H9 (cell line): ENCODE measurements around the gene SHISA7. TPM values are rescaled to one million over a fixed set of nuclear protein-coding genes. Genes with fewer than 3 reads are reported as not detected.

ENCODE experiments used
- DNase-seq: peaks from one replicate; pipeline ENCODE4 v3.0.0-alpha.2; 2017
- H2AFZ ChIP-seq: one replicate; pipeline ENCODE4 v1.6.1; 2013; ENCODE audit warnings: mild to moderate bottlenecking, low read length, control low read depth, moderate library complexity
- H2AK5ac ChIP-seq: 2 replicates; pipeline ENCODE4 v1.6.1; 2013; ENCODE audit warnings: low read length, control low read depth, mixed read lengths; ENCODE audit not compliant: insufficient read length
- H2BK120ac ChIP-seq: one replicate; pipeline ENCODE4 v1.6.1; 2013; ENCODE audit warnings: low read depth, mild to moderate bottlenecking, low read length, control low read depth, inconsistent platforms; ENCODE audit not compliant: poor library complexity, severe bottlenecking
- H2BK12ac ChIP-seq: 2 replicates; pipeline ENCODE4 v1.6.1; 2013; ENCODE audit warnings: low read length, control low read depth, mixed read lengths, low read depth; ENCODE audit not compliant: insufficient read length
- H2BK15ac ChIP-seq: 2 replicates; pipeline ENCODE4 v1.6.1; 2013; ENCODE audit warnings: low read depth, low read length, control low read depth
- H2BK20ac ChIP-seq: one replicate; pipeline ENCODE4 v1.6.1; 2013; ENCODE audit warnings: low read depth, mild to moderate bottlenecking, low read length, control low read depth, inconsistent platforms; ENCODE audit not compliant: poor library complexity, severe bottlenecking
- H2BK5ac ChIP-seq: 2 replicates; pipeline ENCODE4 v1.6.1; 2013; ENCODE audit warnings: low read length, control low read depth, mixed read lengths; ENCODE audit not compliant: insufficient read length
- H3K14ac ChIP-seq: 2 replicates; pipeline ENCODE4 v1.6.1; 2013; ENCODE audit warnings: low read length, control low read depth; ENCODE audit not compliant: insufficient read depth
- H3K18ac ChIP-seq: 2 replicates; pipeline ENCODE4 v1.6.1; 2013; ENCODE audit warnings: low read depth, mild to moderate bottlenecking, mixed read lengths, low read length, control low read depth; ENCODE audit not compliant: insufficient read length
- H3K23ac ChIP-seq: 2 replicates; pipeline ENCODE4 v1.6.1; 2013; ENCODE audit warnings: low read length, control low read depth, mixed read lengths, low read depth; ENCODE audit not compliant: insufficient read length
- H3K23me2 ChIP-seq: 2 replicates; pipeline ENCODE4 v1.6.1; 2013; ENCODE audit warnings: low read depth, mild to moderate bottlenecking, mixed read lengths, low read length, control low read depth; ENCODE audit not compliant: insufficient read length, poor library complexity, severe bottlenecking
- H3K27ac ChIP-seq: 2 replicates; pipeline ENCODE4 v1.5.1; 2013; ENCODE audit warnings: low read length, control low read depth, mixed read lengths, low read depth; ENCODE audit not compliant: insufficient read length
- H3K27me3 ChIP-seq: 2 replicates; pipeline ENCODE4 v1.6.1; 2013; ENCODE audit warnings: low read length, control low read depth, inconsistent platforms; ENCODE audit not compliant: insufficient read depth
- H3K4ac ChIP-seq: 2 replicates; pipeline ENCODE4 v1.6.1; 2013; ENCODE audit warnings: low read depth, mild to moderate bottlenecking, control low read depth, inconsistent platforms, low read length, moderate library complexity
- H3K4me1 ChIP-seq: 2 replicates; pipeline ENCODE4 v1.6.1; 2013; ENCODE audit warnings: low read length, control low read depth, inconsistent platforms; ENCODE audit not compliant: insufficient read depth
- H3K4me2 ChIP-seq: 2 replicates; pipeline ENCODE4 v1.6.1; 2013; ENCODE audit warnings: low read length, control low read depth, mixed read lengths; ENCODE audit not compliant: insufficient read length, insufficient read depth
- H3K56ac ChIP-seq: 2 replicates; pipeline ENCODE4 v1.6.1; 2013; ENCODE audit warnings: low read depth, mild to moderate bottlenecking, mixed read lengths, low read length, control low read depth; ENCODE audit not compliant: insufficient read length
- H3K79me1 ChIP-seq: 2 replicates; pipeline ENCODE4 v1.6.1; 2013; ENCODE audit warnings: low read depth, mild to moderate bottlenecking, moderate library complexity, low read length, control low read depth, inconsistent platforms; ENCODE audit not compliant: insufficient read depth, poor library complexity, severe bottlenecking
- H3K79me2 ChIP-seq: 2 replicates; pipeline ENCODE4 v1.6.1; 2013; ENCODE audit warnings: low read length, control low read depth, inconsistent platforms; ENCODE audit not compliant: insufficient read depth
- H3K9ac ChIP-seq: 2 replicates; pipeline ENCODE4 v1.6.1; 2013; ENCODE audit warnings: low read length, control low read depth, mixed read lengths; ENCODE audit not compliant: insufficient read length; ENCODE audit errors: extremely low read depth
- H3K9me3 ChIP-seq: one replicate; pipeline ENCODE4 v1.6.1; 2013; ENCODE audit warnings: low read depth, low read length, inconsistent platforms; ENCODE audit not compliant: control insufficient read depth
- H3T11ph ChIP-seq: one replicate; pipeline ENCODE4 v1.6.1; 2013; ENCODE audit warnings: mild to moderate bottlenecking, low read length, control low read depth, inconsistent platforms
- H4K20me1 ChIP-seq: one replicate; pipeline ENCODE4 v1.6.1; 2013; ENCODE audit not compliant: control insufficient read depth, insufficient read length, insufficient read depth
- H4K5ac ChIP-seq: 2 replicates; pipeline ENCODE4 v1.6.1; 2013; ENCODE audit warnings: low read depth, mild to moderate bottlenecking, mixed read lengths, low read length, control low read depth; ENCODE audit not compliant: insufficient read length
- H4K8ac ChIP-seq: replicated peaks from 2 replicates; pipeline ENCODE4 v1.6.1; 2013; ENCODE audit warnings: low read length, control low read depth, mixed read lengths, low read depth; ENCODE audit not compliant: insufficient read length
- H4K91ac ChIP-seq: 2 replicates; pipeline ENCODE4 v1.6.1; 2013; ENCODE audit warnings: low read depth, mild to moderate bottlenecking, moderate library complexity, mixed read lengths, low read length, control low read depth; ENCODE audit not compliant: insufficient read length
- H3K27ac Mint-ChIP-seq, 3 experiments: 2 replicates in 2 of 3; 3 replicates in 1 of 3; pipeline ENCODE4 v1.8.0; 2020 to 2021; ENCODE audit warnings: mixed read lengths in 3 of 3, mild to moderate bottlenecking in 1 of 3, moderate library complexity in 1 of 3
- H3K27me3 Mint-ChIP-seq: 2 replicates; pipeline ENCODE4 v1.8.0; 2021; ENCODE audit warnings: low read depth, mild to moderate bottlenecking, moderate library complexity, mixed read lengths
- H3K36me3 Mint-ChIP-seq, 3 experiments: 2 replicates in 2 of 3; 3 replicates in 1 of 3; pipeline ENCODE4 v1.8.0; 2020 to 2021; ENCODE audit warnings: low read depth in 3 of 3, mixed read lengths in 3 of 3; ENCODE audit not compliant: insufficient read depth in 1 of 3
- H3K4me1 Mint-ChIP-seq, 2 experiments: 2 replicates each; pipeline ENCODE4 v1.8.0; 2020; ENCODE audit warnings: mixed read lengths in 2 of 2
- H3K4me3 Mint-ChIP-seq, 2 experiments: 2 replicates in 1 of 2; 3 replicates in 1 of 2; pipeline ENCODE4 v1.8.0; 2020 to 2021; ENCODE audit warnings: mild to moderate bottlenecking in 2 of 2, mixed read lengths in 2 of 2, moderate library complexity in 1 of 2
- H3K9me3 Mint-ChIP-seq, 2 experiments: 2 replicates in 1 of 2; 3 replicates in 1 of 2; pipeline ENCODE4 v1.8.0; 2020; ENCODE audit warnings: mild to moderate bottlenecking in 2 of 2, mixed read lengths in 2 of 2, moderate library complexity in 1 of 2
- WGBS: extraction: QIAGEN DNeasy Blood & Tissue Kit; methylation state at CpG from one replicate; pipeline ENCODE4 v1.1.7; 2013; ENCODE audit warnings: missing lambda C conversion rate, low lambda C conversion rate, mixed read lengths; ENCODE audit not compliant: insufficient read length; ENCODE audit errors: extremely low coverage; 5-methylcytosine and 5-hydroxymethylcytosine counted together
- total RNA-seq: library from RNA; stranded (reverse); gene quantifications from 2 replicates; pipeline ENCODE4 v1.2.1, GENCODE V29; 2021
- TF ChIP-seq, protein P1 (sequence below): fragments of 200-600 bp; sonication (generic); conservative IDR thresholded peaks from 3 replicates; pipeline ENCODE4 v1.8.0; 2021; ENCODE audit warnings: antibody characterized with exemption, mild to moderate bottlenecking

The SHISA7 gene
- total RNA-seq, 1 experiment from 2014 or later = 0.31 TPM

- Histone ChIP-seq H3K18ac (no peak overlapping the region), H2BK120ac (no peak overlapping the region), H4K5ac (no peak overlapping the region), H2BK20ac (no peak overlapping the region), H3K79me2 (0 out of 2 replicates have a peak, but pooled peaks cover 4% of the 10 kb centered on the region), H3K23me2 (peaks cover 5% of the 10 kb centered on the region), H3K14ac (no peak overlapping the region), H3K4ac (no peak overlapping the region), H2AFZ (no peak overlapping the region), H4K20me1 (no peaks in the 10 kb centered on the region), H2BK15ac (no peak overlapping the region), H3K9me3 (no peaks in the 10 kb centered on the region), H3K4me1 (peaks cover 3% of the 10 kb centered on the region; the same call in 1 of the 2 replicates), H2AK5ac (no peak overlapping the region), H3K9ac (no peak overlapping the region), H3T11ph (no peak overlapping the region), H3K27me3 (no peaks in the 10 kb centered on the region), H3K79me1 (no peaks in the 10 kb centered on the region), H2BK12ac (no peak overlapping the region), H3K27ac (no peak overlapping the region), H3K56ac (no peak overlapping the region), H3K23ac (no peak overlapping the region), H2BK5ac (no peak overlapping the region), H4K91ac (no peak overlapping the region), H4K8ac (no peak overlapping the region), H3K4me2 (no peak overlapping the region)
- Mint-ChIP-seq H3K4me1 (peaks cover 25 to 34% of the 10 kb centered on the region in 2 experiments), H3K36me3 (peaks cover 0 to 2% (median 1%) of the 10 kb centered on the region in 3 experiments; a peak in 4 of 7 replicates), H3K9me3 (peaks cover 0 to 3% of the 10 kb centered on the region in 2 experiments; a peak in 1 of 5 replicates), H3K27ac (peak overlapping the region in 1 of 3 experiments; percentile 86; a peak in 2 of 7 replicates), H3K27me3 (peaks cover 13% of the 10 kb centered on the region), H3K4me3 (peak overlapping the region in 1 of 2 experiments; percentile 42; a peak in 1 of 5 replicates)
- no peak for DNase-seq
- no CpG with 5 or more reads among the region's 15 CpGs for WGBS
- TF ChIP-seq, protein P1, sequence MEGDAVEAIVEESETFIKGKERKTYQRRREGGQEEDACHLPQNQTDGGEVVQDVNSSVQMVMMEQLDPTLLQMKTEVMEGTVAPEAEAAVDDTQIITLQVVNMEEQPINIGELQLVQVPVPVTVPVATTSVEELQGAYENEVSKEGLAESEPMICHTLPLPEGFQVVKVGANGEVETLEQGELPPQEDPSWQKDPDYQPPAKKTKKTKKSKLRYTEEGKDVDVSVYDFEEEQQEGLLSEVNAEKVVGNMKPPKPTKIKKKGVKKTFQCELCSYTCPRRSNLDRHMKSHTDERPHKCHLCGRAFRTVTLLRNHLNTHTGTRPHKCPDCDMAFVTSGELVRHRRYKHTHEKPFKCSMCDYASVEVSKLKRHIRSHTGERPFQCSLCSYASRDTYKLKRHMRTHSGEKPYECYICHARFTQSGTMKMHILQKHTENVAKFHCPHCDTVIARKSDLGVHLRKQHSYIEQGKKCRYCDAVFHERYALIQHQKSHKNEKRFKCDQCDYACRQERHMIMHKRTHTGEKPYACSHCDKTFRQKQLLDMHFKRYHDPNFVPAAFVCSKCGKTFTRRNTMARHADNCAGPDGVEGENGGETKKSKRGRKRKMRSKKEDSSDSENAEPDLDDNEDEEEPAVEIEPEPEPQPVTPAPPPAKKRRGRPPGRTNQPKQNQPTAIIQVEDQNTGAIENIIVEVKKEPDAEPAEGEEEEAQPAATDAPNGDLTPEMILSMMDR = no peak
These were observed 20.5 kb upstream of the SHISA7 start for GRCh38 chr19:55463583-55464031.
